OCI-LY1 (cell line): ENCODE measurements around the gene SLC2A2.

Experiments
- CTCF ChIP-seq: fragments of 200-600 bp; sonication (generic), shearing (Covaris generic); IDR thresholded peaks from 2 replicates; pipeline ENCODE4 v1.5.1; 2017; ENCODE audit warnings: mild to moderate bottlenecking, antibody characterized with exemption, low read length, moderate library complexity, mixed read lengths
- EZH2 ChIP-seq: fragments of 200-600 bp; sonication (generic), shearing (Covaris generic); IDR thresholded peaks from 2 replicates; pipeline ENCODE4 v1.8.0; 2017; ENCODE audit warnings: borderline replicate concordance, mixed run types, mild to moderate bottlenecking, antibody characterized with exemption, low read length, moderate library complexity, mixed read lengths

GRCh38 chr3:170974872-170975271 lies 51.6 kb downstream of the SLC2A2 start:
- TF ChIP-seq CTCF (no peak), EZH2 (no peak)
